Fibroblast of skin of abdomen (primary cell): ENCODE data around the gene STX1A.
A peak's percentile ranks its signal among the peaks of the same experiment; 100 is the strongest.
"Not testable (repeated sequence)": the region's sequence is repeated elsewhere in the genome, so short reads cannot be mapped to it uniquely, and the experiment has no call there.

Experiments
- DNase-seq: peaks from one replicate; pipeline ENCODE4 v3.0.0-alpha.2; 2013

Gene STX1A

DNA sequence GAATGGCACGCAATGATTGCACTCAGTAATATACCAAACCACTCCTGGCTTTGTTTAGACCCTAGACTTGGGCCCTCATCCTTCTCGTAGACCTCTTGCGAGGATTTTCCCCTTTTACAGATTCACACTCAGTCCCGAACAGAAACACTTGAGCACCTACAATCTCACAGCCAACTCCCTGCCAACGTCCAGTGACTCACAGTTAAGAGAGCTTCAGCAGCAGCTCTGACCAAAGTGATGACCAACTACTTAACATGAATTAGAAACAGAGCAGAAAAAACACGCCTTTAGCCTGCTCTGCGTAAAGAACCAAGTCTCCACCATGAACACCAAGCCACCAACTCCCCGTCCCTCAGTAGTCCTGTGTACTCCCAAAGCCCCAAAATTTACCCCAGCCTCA lies 38.4 kb downstream of the STX1A start:
- no peak for DNase-seq

GRCh38 chr7:73680501-73680900 lies 39.0 kb downstream of the STX1A start:
- no peak for DNase-seq

DNA sequence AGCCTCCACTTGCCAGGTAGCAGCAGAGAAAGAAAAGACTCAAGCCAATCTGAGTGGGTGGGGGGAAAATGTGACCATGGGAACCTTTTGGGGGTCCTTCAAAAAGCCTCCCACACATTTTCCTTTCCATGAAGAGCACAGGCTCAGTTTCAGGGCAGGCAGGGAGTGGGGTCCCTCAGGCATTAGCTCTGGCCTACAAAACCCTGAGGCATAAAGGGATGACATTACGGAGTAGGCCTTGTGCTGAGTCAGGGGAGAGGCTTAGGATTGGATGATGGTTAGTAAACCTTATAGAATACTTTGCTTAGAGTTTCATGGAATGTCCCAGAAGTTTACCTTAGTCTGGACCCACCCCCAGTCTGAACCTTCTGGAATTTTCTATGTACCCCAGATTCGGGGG lies 39.8 kb downstream of the STX1A start:
- no peak for DNase-seq

- DNase-seq, result no peak
Measured at GRCh38 chr7:73678862-73679261, 40.6 kb downstream of the STX1A start.

DNA sequence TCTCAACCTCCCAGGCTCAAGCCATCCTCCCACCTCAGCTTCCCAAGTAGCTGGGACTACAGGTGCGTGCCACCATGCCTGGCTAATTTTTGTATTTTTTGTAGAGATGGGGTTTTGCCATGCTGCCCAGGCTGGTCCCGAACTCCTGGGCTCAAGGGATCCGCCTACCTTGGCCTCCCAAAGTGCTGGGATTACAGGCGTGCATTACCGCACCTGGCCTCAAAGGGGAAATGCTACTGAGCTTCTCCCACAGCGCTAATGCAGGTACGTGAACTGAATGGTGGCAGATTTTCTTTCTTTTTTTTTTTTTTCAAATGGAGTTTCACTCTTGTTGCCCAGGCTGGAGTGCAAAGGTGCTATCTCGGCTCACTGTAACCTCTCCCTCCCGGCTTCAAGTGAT lies 43.4 kb downstream of the STX1A start:
- not testable (repeated sequence) for DNase-seq

DNA sequence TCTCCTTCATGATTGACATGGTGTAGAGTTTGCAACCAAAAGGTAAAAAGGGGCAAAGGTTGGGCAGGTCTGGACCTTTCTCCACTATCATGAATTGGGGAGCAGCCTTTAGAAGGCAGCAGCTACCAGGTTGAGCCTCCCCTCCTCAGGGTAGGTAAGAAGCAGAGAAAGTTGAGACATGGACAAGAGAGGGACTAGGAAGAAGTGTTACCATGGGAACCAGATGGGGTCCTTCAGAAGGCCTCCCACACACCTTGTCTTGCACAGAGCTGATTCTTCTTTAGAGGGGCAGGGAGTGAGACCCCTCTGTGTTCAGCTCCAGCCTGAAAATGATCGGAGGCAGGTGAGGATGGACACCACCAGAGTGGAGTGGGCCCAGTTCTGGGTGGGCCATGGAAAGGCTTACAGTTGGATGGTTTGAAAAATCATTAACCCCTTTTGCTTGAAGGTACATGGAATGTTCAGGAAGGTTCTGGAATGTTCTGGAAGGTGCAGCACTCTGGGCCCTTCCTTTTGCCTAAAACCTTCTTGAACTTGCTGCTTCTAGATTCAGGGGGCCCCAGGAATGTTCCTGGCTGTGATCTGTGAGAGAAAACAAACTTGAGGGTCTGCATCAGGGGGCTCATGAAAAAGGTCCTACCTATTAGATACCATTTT lies 44.9 kb downstream of the STX1A start:
- DNase-seq, result no peak

DNA sequence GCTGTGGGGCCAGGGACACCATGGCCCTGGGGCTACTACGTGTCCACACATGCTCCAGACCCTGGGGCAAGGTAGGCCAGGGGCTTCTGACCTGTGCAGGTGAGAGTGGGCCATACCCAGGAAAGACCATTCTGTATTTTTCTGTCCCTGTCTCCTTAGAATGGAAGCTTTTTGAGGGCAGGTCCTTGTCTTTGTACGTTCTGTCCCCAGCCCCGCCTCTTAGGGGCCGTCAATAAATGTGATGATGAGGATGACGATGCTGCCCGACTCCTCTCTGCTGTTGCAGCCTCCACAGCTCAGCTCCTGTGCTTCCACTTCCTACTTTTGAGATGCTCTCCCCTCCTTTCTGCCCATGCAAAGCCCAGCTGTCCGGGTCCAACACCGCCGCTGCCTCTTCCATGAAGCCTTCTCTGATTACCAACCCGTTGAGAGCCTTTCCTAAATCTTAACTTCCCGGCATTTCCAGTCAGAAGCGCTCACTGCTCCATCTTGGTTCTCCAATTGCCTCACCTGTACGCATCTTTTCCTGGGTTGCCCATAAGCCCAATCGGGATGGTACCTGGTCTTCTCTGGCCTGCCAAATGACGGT lies 47.5 kb downstream of the STX1A start:
- no peak for DNase-seq

- DNase-seq, result no peak
Measured at GRCh38 chr7:73671322-73671661, 48.2 kb downstream of the STX1A start.

- no peak for DNase-seq
Measured at GRCh38 chr7:73669858-73670385, 49.5 kb downstream of the STX1A start.

DNA sequence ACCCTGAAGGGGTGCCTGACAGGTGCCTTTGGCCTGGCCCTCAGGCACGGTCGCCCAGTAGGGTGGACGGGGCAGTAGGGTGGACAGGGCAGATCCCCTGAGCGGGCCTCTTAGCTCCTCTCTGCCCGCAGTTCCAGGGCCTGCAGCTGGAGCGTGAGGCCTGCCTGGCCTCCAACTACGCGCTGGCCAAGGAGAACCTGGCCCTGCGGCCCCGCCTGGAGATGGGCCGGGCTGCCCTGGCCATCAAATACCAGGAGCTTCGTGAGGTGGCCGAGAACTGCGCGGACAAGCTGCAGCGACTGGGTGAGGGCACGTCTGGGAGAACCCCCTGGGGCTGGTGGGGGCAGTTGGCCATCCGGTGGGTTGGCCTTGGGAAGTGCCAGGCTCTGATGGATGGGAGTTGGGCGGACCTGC lies 50.2 kb downstream of the STX1A start:
- no peak for DNase-seq

- DNase-seq, result no peak
Measured at GRCh38 chr7:73668886-73669230, 50.6 kb downstream of the STX1A start.

DNA sequence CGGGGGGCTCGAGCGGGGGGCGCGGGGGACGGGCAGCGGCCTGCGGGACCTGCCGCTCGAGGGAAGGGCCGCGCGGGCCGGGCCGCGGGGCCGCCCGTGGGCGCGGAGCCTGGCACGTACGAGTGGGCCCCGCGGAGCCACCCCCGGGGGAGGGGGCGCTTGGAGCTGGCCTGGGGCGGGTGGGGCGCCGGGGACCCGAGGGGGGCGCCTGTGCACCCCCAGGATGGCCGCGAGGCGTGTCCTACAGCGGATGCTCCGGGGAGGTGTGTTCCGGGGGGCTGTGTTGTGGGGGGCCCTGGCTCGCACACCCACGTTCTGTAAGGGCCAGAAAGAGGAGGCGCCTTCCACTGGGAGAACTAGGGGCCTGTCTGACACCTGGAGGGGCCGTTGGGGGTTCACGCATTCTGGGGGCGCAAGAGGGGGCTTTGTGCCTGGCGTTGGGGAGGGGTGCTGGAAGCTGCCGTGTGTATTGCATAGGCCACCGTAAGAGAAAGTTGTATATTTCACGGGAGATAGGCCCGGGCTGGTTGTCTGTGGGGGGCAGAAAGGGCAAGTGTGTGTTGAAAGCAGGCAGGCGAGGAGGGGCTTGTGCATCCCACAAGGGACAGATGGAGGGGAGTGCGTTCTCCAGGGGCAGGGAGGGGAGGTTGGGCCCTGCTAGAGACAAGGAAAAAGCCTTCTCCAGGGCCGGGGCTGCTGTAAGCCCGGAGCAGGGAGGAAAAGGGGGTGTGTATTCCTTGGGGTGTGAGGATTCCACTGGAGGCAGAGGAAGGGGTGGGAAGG lies 51.2 kb downstream of the STX1A start:
- peak; percentile 6 for DNase-seq

DNA sequence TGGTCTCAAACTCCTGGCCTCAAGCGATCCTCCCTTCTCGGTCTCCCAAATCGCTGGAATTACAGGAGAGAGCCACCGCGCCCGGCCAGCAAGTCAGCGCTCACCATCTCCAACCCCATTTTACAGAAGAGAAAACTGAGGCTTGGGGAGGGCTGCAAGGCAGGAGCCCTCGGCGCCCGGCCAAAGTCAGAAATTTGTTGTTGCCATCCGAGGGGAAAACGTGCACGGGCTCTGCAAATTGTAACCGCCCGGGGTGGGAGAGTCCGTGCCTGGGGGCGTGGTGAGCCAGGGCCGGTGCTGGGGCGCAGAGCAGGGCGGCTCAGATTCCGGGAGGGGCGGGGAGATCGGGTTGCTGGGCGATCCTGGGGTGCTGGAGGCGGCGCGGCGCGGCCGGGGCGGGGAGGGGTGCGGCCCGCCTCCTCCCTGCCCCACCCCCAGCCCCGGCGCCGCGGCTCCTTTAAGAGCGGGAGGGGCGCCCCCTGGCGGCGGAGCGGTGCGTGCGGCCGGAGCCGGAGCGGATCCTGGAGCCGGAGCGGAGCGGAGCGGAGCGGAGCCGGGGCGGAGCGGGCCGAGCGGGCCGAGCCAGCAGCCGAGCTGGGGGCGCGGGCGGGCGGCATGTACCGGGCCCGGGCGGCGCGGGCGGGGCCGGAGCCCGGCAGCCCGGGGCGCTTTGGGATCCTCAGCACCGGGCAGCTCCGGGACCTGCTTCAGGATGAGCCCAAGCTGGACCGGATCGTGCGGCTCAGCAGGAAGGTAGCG lies 51.9 kb downstream of the STX1A start, which contains the start of gene VPS37D:
TSS of gene VPS37D (plus strand) at position 488 of the 759 bp plus-strand sequence. CDS start at position 616, 128 bp downstream.
- peak; percentile 90 for DNase-seq

- no peak for DNase-seq
Measured at GRCh38 chr7:73663033-73663432, 56.4 kb downstream of the STX1A start.

DNA sequence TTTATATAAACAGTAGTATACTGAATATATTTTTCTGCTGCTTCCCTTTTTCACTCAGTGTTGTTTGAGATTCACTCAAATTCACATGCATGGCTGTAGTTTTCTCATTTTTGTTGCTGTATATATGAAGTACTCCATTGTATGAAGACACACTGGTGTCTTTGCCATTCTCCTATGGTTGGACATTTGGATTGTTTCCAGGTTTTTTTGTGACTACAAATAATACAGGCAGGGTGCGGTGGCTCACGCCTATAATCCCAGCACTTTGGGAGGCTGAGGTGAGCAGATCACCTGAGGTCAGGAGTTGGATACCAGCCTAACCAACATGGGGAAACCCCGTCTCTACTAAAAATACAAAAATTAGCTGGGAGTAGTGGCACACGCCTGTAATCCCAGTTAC lies 58.9 kb downstream of the STX1A start:
- DNase-seq, result not testable (repeated sequence)

- DNase-seq, result no peak
Measured at GRCh38 chr7:73659983-73660382, 59.5 kb downstream of the STX1A start.

GRCh38 chr7:73655309-73655708 lies 64.2 kb downstream of the STX1A start:
- DNase-seq, result not testable (repeated sequence)

DNA sequence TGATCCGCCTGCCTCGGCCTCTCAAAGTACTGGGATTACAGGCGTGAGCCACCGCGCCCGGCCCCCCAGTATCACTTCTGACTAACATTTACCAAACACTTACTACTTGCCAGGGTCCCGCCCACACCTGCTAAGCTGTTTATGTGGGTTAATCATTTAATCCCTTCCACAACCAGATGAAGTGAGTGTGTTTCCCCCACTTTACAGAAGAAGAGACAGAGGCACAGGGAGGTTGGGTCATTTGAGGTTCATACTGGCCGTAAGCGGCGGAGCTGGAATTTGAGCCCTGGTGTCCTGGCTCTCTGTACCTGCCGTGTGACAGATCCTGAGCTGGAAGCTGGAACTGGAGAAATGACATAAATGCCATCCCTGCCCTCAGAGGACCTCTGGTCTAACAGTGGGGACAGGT lies 66.9 kb downstream of the STX1A start:
- DNase-seq, result no peak

DNA sequence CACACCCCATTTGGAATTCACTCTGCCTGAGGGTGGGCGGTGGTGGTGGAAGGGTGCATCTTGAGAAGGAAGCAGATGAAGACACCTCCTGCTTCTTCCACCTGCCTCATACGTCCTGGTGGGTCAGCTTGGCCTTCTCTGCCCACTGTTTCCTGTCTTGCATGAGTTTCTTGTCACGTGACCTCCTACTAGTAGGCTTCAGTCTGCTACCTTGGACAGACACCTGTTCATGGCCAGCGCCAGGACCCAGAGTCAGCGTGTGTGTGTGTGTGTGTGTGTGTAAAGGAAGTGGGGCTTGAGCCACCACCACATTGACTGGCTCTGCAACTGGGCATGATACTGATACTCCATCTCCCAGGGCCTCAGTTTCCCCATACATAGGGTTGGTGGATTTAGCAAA lies 68.9 kb downstream of the STX1A start:
- no peak for DNase-seq

DNA sequence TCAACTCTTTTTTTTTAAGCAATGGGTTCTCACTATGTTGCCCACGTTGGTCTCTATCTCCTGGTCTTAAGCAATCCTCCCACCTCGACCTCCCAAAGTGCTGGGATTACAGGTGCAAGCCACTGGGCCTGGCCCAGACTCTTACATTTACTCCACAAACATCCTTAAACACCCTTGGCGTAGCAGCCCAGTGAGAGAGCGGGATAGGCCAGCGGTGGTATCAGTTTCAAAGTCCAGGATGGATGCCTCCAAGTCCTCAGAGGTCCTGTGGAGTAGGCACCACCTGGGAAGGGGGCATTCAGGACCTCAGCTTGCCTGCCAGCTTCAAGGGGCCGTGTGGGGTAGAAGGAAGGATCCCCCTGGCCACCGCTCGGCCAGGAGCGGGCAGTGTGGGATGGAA lies 69.9 kb downstream of the STX1A start:
- no peak for DNase-seq
